PC-9 (cell line): Measurements from ENCODE around the gene MFAP2. TPM values are rescaled to one million over a fixed set of nuclear protein-coding genes. Genes with fewer than 3 reads are reported as not detected.

Experiments
- BruUV-seq: library from RNA; stranded (reverse); fragments of 400-500 nt; replicated peaks from 2 replicates; lab custom pipeline; 2021; lab: Mats Ljungman, UMichigan
- CTCF ChIA-PET: fragments of 300-600 bp; sonication (Branson Sonifier 250); formaldehyde crosslinking; loops from one replicate; lab custom pipeline; 2022; ENCODE audit warnings: antibody characterized with exemption; lab: Charles Lee
- POLR2A ChIA-PET: fragments of 300-600 bp; sonication (Branson Sonifier 250); formaldehyde crosslinking; loops from one replicate; lab custom pipeline; 2022; ENCODE audit warnings: antibody characterized with exemption; ENCODE audit not compliant: unreplicated experiment; lab: Charles Lee
- DNase-seq, 2 experiments: peaks; one replicate each; pipeline versions ENCODE4 v3.0.0 to v3.0.0-alpha.2; 2015 to 2022; ENCODE audit warnings: mixed read lengths in 1 of 2
- H2AFZ ChIP-seq: fragments of 200-600 bp; sonication (generic); 2 replicates; pipeline ENCODE4 v1.8.1; 2017; ENCODE audit warnings: antibody characterized with exemption
- H3F3A ChIP-seq: fragments of 200-600 bp; sonication (generic); 2 replicates; pipeline ENCODE4 v1.8.1; 2017; ENCODE audit warnings: antibody characterized with exemption, mild to moderate bottlenecking, low read depth; ENCODE audit not compliant: insufficient read depth
- H3K27ac ChIP-seq: fragments of 200-600 bp; sonication (generic); 2 replicates; pipeline ENCODE4 v1.6.1; 2016; ENCODE audit warnings: mixed run types
- H3K27me3 ChIP-seq: fragments of 200-600 bp; sonication (generic); 2 replicates; pipeline ENCODE4 v1.6.1; 2016; ENCODE audit warnings: low read depth, mixed run types; ENCODE audit not compliant: insufficient read depth
- H3K36me3 ChIP-seq: fragments of 200-600 bp; sonication (generic); 2 replicates; pipeline ENCODE4 v1.6.1; 2016; ENCODE audit warnings: low read depth, mixed run types
- H3K4me1 ChIP-seq: fragments of 200-600 bp; sonication (generic); replicated peaks from 2 replicates; pipeline ENCODE4 v1.6.1; 2016; ENCODE audit warnings: mixed run types; ENCODE audit not compliant: insufficient read depth
- H3K4me2 ChIP-seq: fragments of 200-600 bp; sonication (generic); 2 replicates; pipeline ENCODE4 v1.6.1; 2017; ENCODE audit warnings: mixed run types
- H3K4me3 ChIP-seq: fragments of 200-600 bp; sonication (generic); 2 replicates; pipeline ENCODE4 v1.6.1; 2016; ENCODE audit warnings: mixed run types
- H3K79me2 ChIP-seq: fragments of 200-600 bp; sonication (generic); 2 replicates; pipeline ENCODE4 v1.6.1; 2017; ENCODE audit warnings: low read depth, mixed run types
- H3K9me2 ChIP-seq: fragments of 200-600 bp; sonication (generic); 2 replicates; pipeline ENCODE4 v1.8.1; 2017; ENCODE audit warnings: mild to moderate bottlenecking; ENCODE audit not compliant: insufficient read depth
- H3K9me3 ChIP-seq: fragments of 200-600 bp; sonication (generic); 2 replicates; pipeline ENCODE4 v1.8.1; 2016; ENCODE audit warnings: low read depth; ENCODE audit not compliant: insufficient read depth
- H4K20me1 ChIP-seq: fragments of 200-600 bp; sonication (generic); 2 replicates; pipeline ENCODE4 v1.8.1; 2017; ENCODE audit not compliant: insufficient read depth
- EZH2 ChIP-seq: fragments of 200-600 bp; sonication (generic); IDR thresholded peaks from 2 replicates; pipeline ENCODE4 v1.8.0; 2017; ENCODE audit warnings: antibody characterized with exemption, low read depth
- intact Hi-C: fragments of 100-400 bp; cut with micrococcal nuclease; formaldehyde crosslinking; loops from one replicate; pipeline ENCODE4 v1.10.0; 2022; ENCODE audit not compliant: unreplicated experiment
- total RNA-seq: library from RNA; stranded (reverse); gene quantifications from 2 replicates; pipeline ENCODE4 v1.2.3, GENCODE V29; 2021
- TF ChIP-seq, protein P1 (sequence below): fragments of 200-600 bp; sonication (generic); conservative IDR thresholded peaks from 2 replicates; pipeline ENCODE4 v1.6.1; 2017; ENCODE audit warnings: mixed run types, antibody characterized with exemption, mild to moderate bottlenecking, moderate library complexity

MFAP2 gene
- total RNA-seq, 1 experiment from 2014 or later, result 6.3 TPM

DNA sequence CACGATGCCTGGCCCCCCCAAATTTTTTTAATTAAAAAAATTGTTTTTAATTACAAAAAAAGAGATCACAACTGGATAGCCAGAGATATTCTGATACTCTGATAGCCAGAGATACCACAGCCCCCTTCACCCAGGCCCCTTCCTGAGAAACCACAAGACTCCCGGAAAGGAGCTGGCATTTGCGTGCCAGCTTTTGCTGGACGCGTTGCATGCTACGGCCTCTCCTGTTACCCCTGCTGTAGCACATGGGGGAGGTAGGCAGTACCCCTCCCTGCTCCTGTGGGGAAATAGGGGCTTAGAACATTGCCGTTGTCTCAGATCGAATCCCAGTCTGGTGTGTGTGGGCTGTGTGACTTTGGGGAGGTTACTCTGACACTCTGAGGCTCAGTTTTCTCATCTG is 22.7 kb downstream of the MFAP2 start:
- H3K36me3 ChIP-seq, result no peaks in the 10 kb centered on the region
- H3F3A ChIP-seq, result peaks cover 3% of the 10 kb centered on the region; the same call in 1 of the 2 replicates
- no peaks in the 10 kb centered on the region for H3K9me2 ChIP-seq
- POLR2A ChIA-PET, result no interaction called here
- intact Hi-C loops, result loop anchor here (10.0 kb wide), 1 partner anchor 277 kb away; no protein-coding TSS in a partner anchor
- H3K4me2 ChIP-seq, result no peak overlapping the region
- no peaks in the 10 kb centered on the region for H3K4me1 ChIP-seq
- H3K27me3 ChIP-seq, result no peaks in the 10 kb centered on the region
- DNase-seq, result no peak
- H3K79me2 ChIP-seq, result no peaks in the 10 kb centered on the region
- BruUV-seq, result no TSS peak
- TF ChIP-seq EZH2, result no peak
- TF ChIP-seq, protein P1, sequence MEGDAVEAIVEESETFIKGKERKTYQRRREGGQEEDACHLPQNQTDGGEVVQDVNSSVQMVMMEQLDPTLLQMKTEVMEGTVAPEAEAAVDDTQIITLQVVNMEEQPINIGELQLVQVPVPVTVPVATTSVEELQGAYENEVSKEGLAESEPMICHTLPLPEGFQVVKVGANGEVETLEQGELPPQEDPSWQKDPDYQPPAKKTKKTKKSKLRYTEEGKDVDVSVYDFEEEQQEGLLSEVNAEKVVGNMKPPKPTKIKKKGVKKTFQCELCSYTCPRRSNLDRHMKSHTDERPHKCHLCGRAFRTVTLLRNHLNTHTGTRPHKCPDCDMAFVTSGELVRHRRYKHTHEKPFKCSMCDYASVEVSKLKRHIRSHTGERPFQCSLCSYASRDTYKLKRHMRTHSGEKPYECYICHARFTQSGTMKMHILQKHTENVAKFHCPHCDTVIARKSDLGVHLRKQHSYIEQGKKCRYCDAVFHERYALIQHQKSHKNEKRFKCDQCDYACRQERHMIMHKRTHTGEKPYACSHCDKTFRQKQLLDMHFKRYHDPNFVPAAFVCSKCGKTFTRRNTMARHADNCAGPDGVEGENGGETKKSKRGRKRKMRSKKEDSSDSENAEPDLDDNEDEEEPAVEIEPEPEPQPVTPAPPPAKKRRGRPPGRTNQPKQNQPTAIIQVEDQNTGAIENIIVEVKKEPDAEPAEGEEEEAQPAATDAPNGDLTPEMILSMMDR, result no peak
- no peak overlapping the region for H3K27ac ChIP-seq
- no peak overlapping the region for H2AFZ ChIP-seq
- H3K9me3 ChIP-seq, result no peaks in the 10 kb centered on the region
- CTCF ChIA-PET, result interaction anchor here (0.6 kb wide), 1 partner anchor 167 kb away, joined by 7 read pairs; no protein-coding TSS in a partner anchor
- no peaks in the 10 kb centered on the region for H4K20me1 ChIP-seq
- no peak overlapping the region for H3K4me3 ChIP-seq

DNA sequence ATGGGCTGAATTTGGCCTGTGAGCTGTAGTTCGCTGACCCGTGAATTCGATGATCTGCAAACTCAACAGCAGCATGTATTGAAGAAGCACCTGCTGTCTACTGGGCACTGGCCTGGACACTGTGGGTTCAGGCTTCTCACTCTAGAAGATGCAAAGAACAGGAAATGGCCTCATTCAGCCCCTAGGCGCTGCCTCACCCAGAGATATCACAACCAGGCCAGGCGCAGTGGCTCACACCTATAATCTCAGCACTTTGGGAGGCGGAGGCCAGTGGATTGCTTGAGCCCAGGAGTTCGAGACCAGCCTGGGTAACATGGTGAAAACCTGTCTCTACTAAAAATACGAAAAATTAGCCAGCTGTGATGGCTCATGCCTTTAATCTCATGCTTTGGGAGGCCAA is 23.6 kb downstream of the MFAP2 start:
- DNase-seq, result no peak
- H3F3A ChIP-seq, result peaks cover 3% of the 10 kb centered on the region; the same call in 1 of the 2 replicates
- H3K36me3 ChIP-seq, result no peaks in the 10 kb centered on the region
- ChIA-PET POLR2A (no interaction called here), CTCF (interaction anchor here (0.6 kb wide), 1 partner anchor 30 kb away, joined by 3 read pairs; no protein-coding TSS in a partner anchor)
- no TSS peak for BruUV-seq
- H3K9me2 ChIP-seq, result no peaks in the 10 kb centered on the region
- H3K4me3 ChIP-seq, result no peak overlapping the region
- intact Hi-C loops, result loop anchor here (10.0 kb wide), 1 partner anchor 278 kb away; no protein-coding TSS in a partner anchor
- H3K27me3 ChIP-seq, result no peaks in the 10 kb centered on the region
- no peak overlapping the region for H2AFZ ChIP-seq
- TF ChIP-seq, protein P1, result no peak
- no peak for TF ChIP-seq EZH2
- H4K20me1 ChIP-seq, result no peaks in the 10 kb centered on the region
- no peaks in the 10 kb centered on the region for H3K4me1 ChIP-seq
- no peak overlapping the region for H3K4me2 ChIP-seq
- no peaks in the 10 kb centered on the region for H3K79me2 ChIP-seq
- no peaks in the 10 kb centered on the region for H3K9me3 ChIP-seq
- H3K27ac ChIP-seq, result no peak overlapping the region

DNA sequence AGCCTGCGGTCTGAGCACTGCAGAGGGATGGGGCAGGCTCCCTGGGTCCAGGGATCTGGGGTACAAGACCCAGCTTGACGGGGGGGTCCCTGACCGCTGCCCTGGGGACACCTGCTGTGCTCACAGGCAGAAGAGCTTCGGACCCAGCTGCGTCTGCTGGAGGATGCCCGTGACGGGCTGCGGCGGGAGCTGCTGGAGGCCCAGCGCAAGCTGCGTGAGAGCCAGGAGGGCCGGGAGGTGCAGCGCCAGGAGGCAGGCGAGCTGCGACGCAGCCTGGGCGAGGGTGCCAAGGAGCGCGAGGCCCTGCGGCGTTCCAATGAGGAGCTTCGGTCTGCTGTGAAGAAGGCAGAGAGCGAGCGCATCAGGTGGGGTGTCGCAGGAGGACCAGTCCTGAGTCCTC is 25.2 kb downstream of the MFAP2 start:
- no peaks in the 10 kb centered on the region for H3K27me3 ChIP-seq
- H3K79me2 ChIP-seq, result no peaks in the 10 kb centered on the region
- H3F3A ChIP-seq, result no peaks in the 10 kb centered on the region
- CTCF ChIA-PET, result no interaction called here
- H4K20me1 ChIP-seq, result no peaks in the 10 kb centered on the region
- no peak overlapping the region for H3K27ac ChIP-seq
- no peaks in the 10 kb centered on the region for H3K9me2 ChIP-seq
- no peaks in the 10 kb centered on the region for H3K4me1 ChIP-seq
- POLR2A ChIA-PET, result no interaction called here
- no peaks in the 10 kb centered on the region for H3K9me3 ChIP-seq
- no peak for DNase-seq
- H2AFZ ChIP-seq, result no peak overlapping the region
- no peaks in the 10 kb centered on the region for H3K36me3 ChIP-seq
- TF ChIP-seq EZH2, result no peak
- TF ChIP-seq, protein P1, result no peak
- intact Hi-C loops, result loop anchor here (10.0 kb wide), 1 partner anchor 280 kb away; no protein-coding TSS in a partner anchor
- H3K4me2 ChIP-seq, result no peak overlapping the region
- H3K4me3 ChIP-seq, result no peak overlapping the region
- no TSS peak for BruUV-seq
